HG02642 (cell line): Measurements from ENCODE around the gene LVRN.

ENCODE experiments used
- ATAC-seq: cut with Tn5 transposase; IDR thresholded peaks from one replicate; pipeline ENCODE4 v1.9.1; 2021; ENCODE audit warnings: mild to moderate bottlenecking; ENCODE audit not compliant: unreplicated experiment, poor library complexity

LVRN gene

DNA sequence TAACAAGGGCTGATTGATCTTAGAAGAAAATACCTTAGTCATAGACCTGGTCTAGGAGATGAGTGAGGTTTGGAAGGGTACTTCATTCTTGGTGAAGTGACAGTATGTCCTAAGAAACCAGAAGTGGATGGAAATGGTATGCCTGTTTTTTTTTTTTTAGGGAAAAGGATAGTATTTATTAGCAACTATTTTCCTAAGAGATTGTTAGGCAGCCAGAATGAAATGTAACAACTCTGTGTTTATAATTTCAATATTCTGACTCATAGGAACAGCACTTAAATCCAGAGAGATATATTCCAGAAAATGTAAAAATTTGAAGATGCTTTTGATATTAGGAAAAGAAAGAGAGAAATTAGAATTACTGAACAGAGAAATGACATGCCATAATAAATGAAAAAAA is 48.8 kb downstream of the LVRN start:
- ATAC-seq, result no peak

DNA sequence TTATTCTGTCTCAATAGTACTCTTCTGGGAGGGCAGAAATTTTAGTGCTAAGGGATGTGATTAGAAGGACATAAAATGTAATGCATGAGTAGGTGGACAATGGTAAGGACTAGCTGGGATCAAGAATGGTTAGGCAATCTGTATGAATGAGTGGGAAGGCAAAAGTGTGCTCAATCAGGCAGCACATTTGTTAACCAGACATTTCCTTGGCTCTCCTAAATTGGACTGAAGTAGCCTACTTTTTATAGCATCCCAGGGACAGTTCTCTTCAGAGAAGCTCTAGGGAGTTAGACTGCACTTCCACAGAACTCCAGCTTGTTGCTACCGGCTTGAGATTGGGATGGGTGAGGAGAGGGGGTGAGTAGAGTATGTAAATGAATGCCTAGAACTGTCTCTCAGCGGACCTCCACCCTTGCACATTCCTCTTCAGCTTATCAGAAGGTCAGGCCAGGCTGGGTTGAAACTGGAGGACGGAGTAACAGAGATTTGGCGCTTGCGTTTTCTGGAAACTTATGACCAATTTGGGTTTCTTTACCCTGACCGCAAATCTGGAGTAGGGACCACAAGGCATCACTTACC is 51.0 kb downstream of the LVRN start:
- ATAC-seq, result no peak

DNA sequence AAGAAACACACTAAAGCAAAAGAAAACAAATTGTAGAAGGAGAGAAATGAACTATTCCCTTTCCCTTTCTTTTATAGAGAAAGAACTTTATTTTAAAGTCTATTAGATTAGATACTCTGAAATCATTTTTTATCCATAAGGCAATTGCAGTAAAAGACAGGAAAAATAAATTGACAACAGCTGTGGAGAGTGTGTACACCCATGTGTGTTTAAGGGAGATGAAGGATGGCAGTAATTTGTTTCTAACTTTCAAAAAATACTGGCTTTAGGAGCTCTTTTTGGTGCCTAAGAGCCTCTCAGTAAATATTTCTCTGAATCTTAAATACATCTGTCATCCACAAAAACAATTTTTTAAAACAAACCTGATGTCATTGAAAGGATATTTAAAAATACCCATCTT is 51.7 kb downstream of the LVRN start:
- no peak for ATAC-seq

DNA sequence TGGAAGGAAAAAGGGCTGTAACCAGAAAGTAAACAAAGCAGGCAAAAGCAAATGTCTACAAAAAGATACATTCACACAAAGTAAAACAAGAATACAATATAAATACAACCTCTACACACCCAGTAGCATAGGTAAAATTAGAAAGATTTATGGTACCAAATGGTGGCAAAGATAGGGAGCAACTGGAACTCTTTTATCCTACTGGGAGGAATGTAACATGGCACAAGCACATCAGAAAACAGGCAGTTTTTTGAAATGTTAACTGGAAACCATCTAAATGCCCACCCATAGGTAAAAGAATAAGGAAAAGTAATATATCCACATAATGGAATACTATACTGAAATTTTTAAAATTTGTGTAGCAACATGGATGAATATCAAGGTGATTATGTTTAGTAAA is 61.3 kb downstream of the LVRN start:
- no peak for ATAC-seq

DNA sequence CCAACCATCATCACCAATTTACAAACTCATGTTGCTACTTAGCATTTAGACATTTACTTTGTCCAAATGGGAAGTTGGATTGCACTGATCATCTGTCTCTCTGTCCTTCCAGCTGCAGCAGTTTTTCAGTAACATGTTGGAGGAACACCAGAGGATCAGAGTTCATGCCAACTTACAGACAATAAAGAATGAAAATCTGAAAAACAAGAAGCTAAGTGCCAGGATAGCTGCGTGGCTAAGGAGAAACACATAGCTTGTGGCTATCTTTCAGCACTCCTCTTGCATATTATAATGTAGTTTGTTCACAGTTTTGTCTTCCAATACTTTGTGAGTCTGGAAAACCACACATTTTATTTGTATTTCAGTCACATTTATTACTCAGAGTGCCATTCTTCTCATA is 63.6 kb downstream of the LVRN start:
- ATAC-seq, result no peak

DNA sequence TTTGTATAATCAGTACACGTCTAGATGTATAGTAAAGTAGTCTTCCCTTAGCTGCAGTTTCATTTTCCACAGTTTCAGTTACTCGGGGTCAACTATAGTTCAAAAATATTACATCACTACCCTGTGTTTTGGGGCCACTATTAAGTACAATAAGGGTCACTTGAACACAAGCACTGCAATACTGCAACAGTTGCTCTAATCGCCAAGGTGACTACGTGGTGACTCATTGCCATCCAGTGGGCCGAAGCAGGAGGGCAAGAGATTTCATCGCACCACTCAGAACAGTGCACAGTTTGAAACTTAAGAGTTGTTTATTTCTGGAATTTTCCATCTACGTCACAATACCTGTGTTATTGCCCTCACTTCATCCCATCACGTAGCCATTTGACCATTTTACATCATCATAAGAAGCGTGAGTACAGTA is 69.8 kb downstream of the LVRN start, which contains the start of gene ARL14EPL:
Gene ARL14EPL (plus strand): TSS at position 379 of the 424 bp plus-strand sequence. CDS start 18,994 bp downstream, outside the sequence.
- peak; percentile 68 for ATAC-seq

DNA sequence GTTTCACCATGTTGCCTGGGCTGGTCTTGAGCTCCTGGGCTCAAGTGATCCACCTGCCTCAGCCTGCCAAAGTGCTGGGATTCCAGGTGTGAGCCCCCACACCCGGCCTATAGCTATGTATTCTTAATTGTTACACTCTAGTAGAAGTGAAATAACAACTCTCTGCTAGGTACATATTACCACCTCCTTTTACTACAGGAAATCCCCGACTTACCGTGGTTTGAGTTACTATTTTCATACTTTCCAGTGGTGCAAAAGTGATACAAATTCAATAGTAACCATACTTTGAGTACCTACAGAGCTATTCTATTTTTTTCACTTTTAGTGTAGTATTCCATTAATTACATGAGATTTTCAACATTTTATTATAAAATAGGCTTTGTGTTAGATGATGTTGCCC is 70.7 kb downstream of the LVRN start:
- ATAC-seq, result no peak

DNA sequence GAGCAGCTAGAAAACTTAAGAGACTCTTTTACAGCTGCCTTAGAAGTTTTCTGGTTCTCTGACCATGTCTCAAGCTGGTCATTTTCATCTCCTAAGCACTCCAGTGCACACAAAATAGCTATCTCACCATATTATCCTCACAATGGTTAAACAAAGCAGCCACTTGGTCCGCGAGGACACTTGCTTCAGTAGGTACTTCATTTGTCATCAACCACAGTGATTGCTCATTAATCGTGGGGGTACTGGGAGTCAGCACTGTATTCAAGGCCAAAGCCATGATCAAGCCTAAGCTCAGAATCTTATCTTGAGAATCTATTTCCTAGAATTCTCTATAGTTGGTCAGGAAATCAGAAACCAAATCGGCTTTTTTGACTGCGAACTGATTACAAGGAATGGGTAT is 72.8 kb downstream of the LVRN start:
- no peak for ATAC-seq

DNA sequence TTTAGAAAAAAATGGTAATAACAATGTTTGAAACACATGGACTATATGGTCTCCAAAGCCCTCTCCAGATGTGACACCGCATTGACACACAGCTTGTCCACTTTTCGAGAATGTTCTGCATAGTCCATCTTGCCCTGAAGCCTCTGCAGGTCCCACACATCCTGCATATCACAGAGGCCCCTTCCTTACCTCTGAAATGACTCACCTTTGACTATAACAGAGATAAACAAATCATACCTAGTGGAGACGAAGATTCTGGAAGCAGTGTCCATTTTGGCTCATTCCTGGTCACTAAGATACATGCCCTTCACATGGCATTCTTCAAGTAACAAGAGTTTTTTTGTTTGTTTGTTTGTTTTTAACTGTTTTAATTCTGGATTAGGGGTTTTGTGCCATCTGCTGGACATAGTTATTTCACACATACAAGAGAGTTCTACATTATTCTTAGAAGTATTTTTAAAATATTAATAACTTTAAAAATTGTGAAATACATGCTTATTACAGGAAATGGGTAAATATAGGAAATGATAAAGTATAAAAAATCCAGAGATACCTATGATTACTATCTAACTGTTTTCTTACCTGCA is 75.1 kb downstream of the LVRN start:
- ATAC-seq, result no peak

DNA sequence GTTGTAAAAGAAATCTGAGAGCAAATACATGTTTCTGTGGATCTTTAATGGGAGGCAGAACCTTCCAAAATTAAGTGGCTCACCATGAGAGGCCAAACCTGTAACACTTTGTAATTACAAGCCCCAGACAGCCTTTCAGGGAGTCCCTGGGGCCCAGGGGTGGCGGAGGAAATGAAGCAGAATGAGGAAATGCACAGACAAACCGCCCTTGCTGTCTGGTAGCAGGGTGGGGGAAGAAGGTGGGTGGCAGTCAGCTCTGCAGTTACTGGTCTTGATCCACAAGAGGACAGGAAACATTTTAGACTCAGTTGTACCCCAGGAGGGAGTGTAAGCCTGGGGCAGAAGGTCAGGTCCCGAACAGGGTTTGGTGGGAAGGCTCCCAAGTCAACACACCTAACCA is 76.5 kb downstream of the LVRN start:
- ATAC-seq, result peak; percentile 81

DNA sequence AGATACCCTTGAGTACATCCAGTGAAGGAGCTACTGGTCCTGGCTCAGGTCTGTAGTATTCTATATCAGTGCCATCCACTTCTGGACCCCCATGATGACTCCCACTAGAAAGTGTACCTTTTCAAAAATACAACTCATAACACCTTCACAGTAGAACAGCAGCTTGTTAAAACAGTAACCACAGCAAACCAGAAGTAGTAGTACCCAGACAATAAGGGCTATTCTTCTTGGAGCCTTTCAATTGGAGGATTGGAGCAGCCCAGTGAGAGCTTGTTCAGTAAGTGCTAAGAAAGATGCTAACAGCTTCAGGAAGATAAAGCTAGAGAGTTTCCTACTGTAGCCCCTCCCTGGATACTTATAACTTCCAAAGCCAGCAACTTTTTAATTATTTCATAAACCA is 80.1 kb downstream of the LVRN start:
- no peak for ATAC-seq

DNA sequence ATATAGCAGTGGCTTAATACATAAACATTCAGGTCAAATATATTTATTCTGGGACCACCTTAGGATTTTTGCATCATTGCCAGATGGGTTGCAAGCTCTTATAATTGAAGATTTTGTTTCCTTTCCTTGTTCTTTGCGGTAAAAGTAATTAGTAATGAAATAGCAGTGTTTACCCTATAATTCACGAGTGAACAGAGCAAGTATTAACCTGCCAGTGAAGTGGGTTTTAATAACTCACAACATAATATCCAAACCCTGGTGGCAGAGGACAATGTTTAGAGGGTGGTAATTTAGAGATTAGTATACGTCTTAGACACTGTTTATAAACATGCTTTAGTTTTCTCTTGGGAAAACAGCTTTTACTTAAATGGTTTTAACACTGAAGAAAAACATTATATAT is 81.8 kb downstream of the LVRN start:
- no peak for ATAC-seq

DNA sequence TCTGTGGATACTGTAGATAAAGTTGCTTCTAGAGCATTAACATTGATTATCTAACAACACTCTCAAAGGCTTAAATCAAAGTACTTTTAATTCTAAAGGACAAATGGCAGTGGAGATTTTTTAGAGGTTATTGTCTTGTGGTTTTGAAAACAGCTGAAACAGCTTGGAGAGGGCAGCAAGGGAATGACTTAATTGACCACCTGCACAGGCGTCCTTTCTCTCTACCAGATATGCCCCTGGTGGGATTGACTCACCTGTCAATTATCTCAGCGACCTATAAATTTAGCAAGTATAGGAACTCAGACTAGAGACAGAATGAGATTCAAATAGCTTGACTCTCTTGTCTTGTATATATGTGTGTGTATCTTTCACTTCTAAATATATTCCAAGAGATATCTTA is 83.5 kb downstream of the LVRN start:
- no peak for ATAC-seq

DNA sequence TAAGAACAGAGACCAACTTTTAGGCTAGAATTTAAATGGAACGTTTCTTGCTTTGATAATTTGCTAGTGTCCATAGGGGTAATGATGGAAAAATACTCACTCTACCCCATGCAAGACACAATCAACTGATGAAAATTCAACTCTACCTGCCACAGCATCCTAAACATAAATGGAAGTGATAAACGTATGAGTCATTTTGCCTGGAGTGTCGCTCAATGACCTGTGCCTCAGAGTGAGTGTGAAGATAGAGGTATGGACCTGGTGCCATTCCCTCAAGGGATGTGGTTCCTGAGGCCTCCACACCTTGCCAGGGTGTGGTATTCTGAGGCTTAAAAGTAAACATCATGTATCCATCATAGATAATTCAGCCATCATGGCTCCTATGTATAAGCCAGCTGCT is 84.0 kb downstream of the LVRN start:
- no peak for ATAC-seq

DNA sequence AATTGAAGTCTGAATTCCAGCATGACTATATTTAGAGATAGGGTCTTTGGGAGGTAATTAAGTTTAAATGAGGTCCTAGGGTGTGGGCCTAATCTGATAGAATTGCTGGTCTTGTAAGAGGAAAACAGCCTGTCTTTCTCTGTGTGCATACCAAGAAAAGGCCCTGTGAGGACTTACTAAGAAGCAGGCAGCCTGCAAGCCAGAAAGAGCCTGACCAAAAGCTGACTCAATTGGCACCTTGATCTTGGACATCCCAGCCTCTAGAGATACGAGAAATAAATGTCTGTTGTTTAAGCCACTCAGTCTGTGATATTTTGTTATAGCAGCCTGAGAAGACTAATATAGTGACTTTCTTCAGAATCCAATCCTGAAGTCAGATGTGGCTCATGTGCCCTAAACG is 84.5 kb downstream of the LVRN start:
- ATAC-seq, result no peak

DNA sequence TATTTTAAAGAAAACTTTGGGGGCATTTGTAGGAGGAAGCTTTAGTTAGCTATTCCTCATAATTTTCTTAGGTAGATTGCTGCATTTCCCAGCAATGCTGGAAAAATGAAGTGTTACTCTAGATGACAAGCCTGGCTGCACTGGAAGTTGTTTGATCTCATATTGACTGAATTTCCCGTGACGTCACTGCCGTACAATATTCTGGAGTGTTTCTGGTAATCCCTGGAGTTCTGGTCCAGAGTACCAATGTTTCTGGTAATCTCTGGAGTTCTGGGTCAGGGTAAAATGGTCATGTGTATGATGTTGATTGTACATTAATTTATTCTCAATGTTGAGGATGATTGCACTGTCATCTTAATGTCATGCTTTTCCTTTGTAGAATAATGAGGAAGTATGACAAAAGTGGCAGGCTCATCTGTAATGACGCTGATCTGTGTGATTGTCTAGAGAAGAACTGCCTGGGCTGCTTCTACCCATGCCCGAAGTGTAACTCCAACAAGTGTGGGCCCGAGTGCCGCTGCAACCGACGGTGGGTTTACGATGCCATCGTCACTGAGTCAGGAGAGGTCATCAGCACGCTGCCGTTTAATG is 96.2 kb downstream of the LVRN start:
- ATAC-seq, result no peak

DNA sequence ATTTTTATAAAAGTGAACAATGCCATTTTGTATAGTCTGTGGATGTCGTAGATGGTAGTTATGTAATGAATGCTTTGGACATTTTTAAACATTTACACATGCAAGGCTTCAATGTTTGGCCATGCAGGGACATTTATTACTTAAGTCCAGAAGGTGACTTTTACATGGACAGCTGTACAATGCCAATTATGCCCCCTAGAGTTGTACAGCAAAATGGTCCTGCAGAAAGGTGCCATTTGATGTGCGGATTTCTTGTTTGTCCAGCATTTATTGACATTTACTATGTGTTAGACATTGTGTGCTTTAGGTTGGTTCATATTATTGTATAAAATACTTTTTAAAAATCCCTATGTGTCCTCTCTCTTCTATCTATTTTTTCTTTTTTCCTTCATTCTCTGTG is 100.1 kb downstream of the LVRN start:
- no peak for ATAC-seq

DNA sequence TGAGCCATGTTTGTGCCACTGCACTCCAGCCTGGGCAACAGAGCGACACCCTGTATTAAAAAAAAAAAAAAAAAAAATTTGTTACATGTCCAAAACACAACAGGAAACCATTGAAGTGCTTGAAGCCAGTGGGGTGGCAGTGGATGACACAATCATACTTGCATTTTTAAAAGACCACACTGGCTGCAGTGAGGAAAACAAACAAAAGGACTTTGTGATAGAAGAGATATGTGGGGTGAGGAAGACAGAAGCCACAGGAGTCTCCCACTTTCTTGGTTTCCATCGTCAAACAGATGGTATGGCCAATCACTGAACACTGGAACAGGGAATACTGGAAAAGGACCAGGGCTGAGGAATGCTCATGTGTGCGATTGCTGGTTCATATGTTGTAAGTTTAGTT is 101.7 kb downstream of the LVRN start:
- ATAC-seq, result no peak

DNA sequence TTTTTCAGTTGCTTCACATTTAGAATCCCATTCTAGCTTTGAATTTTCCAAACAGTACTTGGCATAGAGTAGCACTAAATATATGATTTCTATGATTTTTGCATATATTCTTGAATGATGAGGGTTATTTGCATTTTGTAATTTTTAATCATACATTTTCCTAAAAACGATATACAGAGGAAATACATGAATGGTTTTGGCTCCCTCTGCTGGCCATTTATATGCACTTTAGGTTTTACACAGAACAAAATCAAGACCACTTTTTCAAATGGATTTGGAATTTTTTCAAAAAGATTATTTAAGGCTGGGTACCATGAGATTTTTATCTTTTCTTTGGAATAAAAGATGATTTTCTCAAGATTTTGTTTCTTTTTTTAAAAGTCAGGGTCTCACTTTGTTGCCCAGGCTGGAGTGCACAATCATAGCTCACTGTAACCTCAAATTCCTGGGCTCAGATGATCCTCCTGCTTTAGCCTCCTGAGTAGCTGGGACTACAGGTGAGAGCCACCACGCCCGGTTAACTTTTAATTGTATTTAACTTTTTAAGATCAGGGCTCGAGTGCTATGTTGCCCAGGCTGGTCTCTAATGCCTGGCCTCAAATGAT is 105.9 kb downstream of the LVRN start:
- ATAC-seq, result peak; percentile 54

DNA sequence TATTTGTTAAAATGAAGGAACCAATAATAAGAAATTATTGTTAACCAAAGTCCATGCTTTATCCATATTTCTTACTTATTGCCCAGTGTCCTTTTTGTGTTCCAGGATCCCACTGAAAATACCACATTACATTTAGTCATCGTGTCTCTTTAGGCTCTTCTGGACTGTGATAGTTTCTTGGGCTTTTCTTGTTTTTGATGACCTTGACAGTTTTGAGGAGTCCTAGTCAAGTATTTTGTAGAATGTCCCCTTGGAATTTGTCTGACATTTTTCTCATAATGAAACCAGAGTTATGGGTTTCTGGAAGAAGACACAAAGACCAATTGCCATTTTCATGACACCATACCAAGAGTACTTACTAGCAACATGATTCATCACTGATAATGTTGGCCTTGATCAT is 108.9 kb downstream of the LVRN start:
- no peak for ATAC-seq

DNA sequence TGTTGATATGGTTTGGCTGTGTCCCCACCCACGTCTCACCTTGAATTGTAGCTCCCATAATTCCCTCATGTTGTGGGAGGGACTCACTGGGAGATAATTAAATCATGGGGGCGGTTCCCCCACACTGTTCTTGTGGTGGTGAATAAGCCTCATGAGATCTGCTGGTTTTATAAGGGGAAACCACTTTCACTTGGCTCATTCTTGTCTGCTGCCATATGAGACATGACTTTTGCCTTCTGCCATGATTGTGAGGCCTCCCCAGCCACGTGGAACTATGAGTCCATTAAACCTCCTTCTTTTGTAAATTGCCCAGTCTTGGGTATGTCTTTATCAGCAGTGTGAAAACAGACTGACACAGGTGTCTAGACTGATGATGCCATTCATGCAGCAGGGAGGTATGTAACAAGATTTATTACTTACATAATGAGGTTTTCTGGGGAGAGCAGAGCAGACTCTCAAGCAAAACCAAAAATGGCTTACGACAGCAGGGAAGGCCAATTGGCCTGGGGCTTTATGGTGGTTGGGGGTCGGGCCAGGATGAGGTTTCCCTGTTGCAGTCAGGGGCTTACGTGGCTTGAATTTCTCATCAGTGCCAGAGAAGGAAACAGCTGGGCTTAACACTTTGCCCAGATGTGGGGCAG is 113.0 kb downstream of the LVRN start:
- ATAC-seq, result no peak
